GM23338 (cell line): Measurements from ENCODE around the gene DAW1. TPM values are rescaled to one million over a fixed set of nuclear protein-coding genes. Genes with fewer than 3 reads are reported as not detected.

Source experiments
- ATAC-seq: fragments of 200-7000 bp; cut with Tn5 transposase; 3 replicates; pipeline ENCODE4 v1.9.1; 2020
- DNase-seq: peaks from one replicate; pipeline ENCODE4 v3.0.0-alpha.2; 2015; ENCODE audit warnings: low spot score
- H2AFZ ChIP-seq: fragments of 200-600 bp; sonication (generic); 2 replicates; pipeline ENCODE4 v1.8.0; 2016; ENCODE audit warnings: antibody characterized with exemption, mild to moderate bottlenecking, moderate library complexity
- H3F3A ChIP-seq: fragments of 200-600 bp; sonication (generic); replicated peaks from 2 replicates; pipeline ENCODE4 v1.8.0; 2017; ENCODE audit warnings: antibody characterized with exemption, mixed run types, low read depth
- H3K27ac ChIP-seq: fragments of 200-600 bp; sonication (generic); 2 replicates; pipeline ENCODE4 v1.6.1; 2016; ENCODE audit warnings: low read depth
- H3K27me3 ChIP-seq: fragments of 200-600 bp; sonication (generic); 2 replicates; pipeline ENCODE4 v1.8.0; 2016; ENCODE audit warnings: mild to moderate bottlenecking, mixed run types, moderate library complexity; ENCODE audit not compliant: insufficient read depth
- H3K36me3 ChIP-seq: fragments of 200-600 bp; sonication (generic); 2 replicates; pipeline ENCODE4 v1.8.0; 2016; ENCODE audit warnings: mild to moderate bottlenecking; ENCODE audit not compliant: insufficient read depth
- H3K4me1 ChIP-seq: fragments of 200-600 bp; sonication (generic); 2 replicates; pipeline ENCODE4 v1.8.0; 2016; ENCODE audit warnings: mild to moderate bottlenecking, moderate library complexity; ENCODE audit not compliant: insufficient read depth
- H3K4me2 ChIP-seq: fragments of 200-600 bp; sonication (generic); 2 replicates; pipeline ENCODE4 v1.7.1; 2017; ENCODE audit warnings: mixed run types
- H3K4me3 ChIP-seq: fragments of 200-600 bp; sonication (generic); 2 replicates; pipeline ENCODE4 v1.6.1; 2016; ENCODE audit warnings: mixed run types
- H3K79me2 ChIP-seq: fragments of 200-600 bp; sonication (generic); replicated peaks from 2 replicates; pipeline ENCODE4 v1.8.0; 2017; ENCODE audit warnings: mild to moderate bottlenecking; ENCODE audit not compliant: insufficient read depth
- H3K9me2 ChIP-seq: fragments of 200-600 bp; sonication (generic); 2 replicates; pipeline ENCODE4 v1.8.0; 2017; ENCODE audit not compliant: insufficient read depth
- H4K20me1 ChIP-seq: fragments of 200-600 bp; sonication (generic); replicated peaks from 2 replicates; pipeline ENCODE4 v1.8.0; 2017; ENCODE audit warnings: mild to moderate bottlenecking; ENCODE audit not compliant: insufficient read depth
- H3K27ac Mint-ChIP-seq: 2 replicates; pipeline ENCODE4 v1.8.0; 2020; ENCODE audit warnings: inconsistent platforms, mild to moderate bottlenecking, moderate library complexity, mixed read lengths
- H3K27me3 Mint-ChIP-seq: 3 replicates; pipeline ENCODE4 v1.8.0; 2022; ENCODE audit warnings: low read depth, mild to moderate bottlenecking, moderate library complexity, mixed read lengths, inconsistent platforms; ENCODE audit not compliant: insufficient read depth, poor library complexity
- H3K36me3 Mint-ChIP-seq: 3 replicates; pipeline ENCODE4 v1.8.0; 2021; ENCODE audit warnings: low read depth, mild to moderate bottlenecking, inconsistent platforms, moderate library complexity, mixed read lengths
- H3K4me1 Mint-ChIP-seq: 3 replicates; pipeline ENCODE4 v1.8.0; 2020; ENCODE audit warnings: mild to moderate bottlenecking, inconsistent platforms, mixed read lengths
- H3K4me3 Mint-ChIP-seq: 3 replicates; pipeline ENCODE4 v1.8.0; 2021; ENCODE audit warnings: moderate library complexity, mild to moderate bottlenecking, inconsistent platforms, mixed read lengths
- H3K9me3 Mint-ChIP-seq: 3 replicates; pipeline ENCODE4 v1.8.0; 2020; ENCODE audit warnings: moderate library complexity, mild to moderate bottlenecking, inconsistent platforms, mixed read lengths
- CREB1 ChIP-seq: fragments of 250-450 bp; sonication (Bioruptor Pico); IDR thresholded peaks from 2 replicates; pipeline ENCODE4 v1.5.0; 2020; ENCODE audit warnings: low read depth, mild to moderate bottlenecking, moderate library complexity
- EZH2 ChIP-seq: fragments of 200-600 bp; sonication (generic); IDR thresholded peaks from one replicate; pipeline ENCODE4 v1.8.0; 2017; ENCODE audit warnings: antibody characterized with exemption, mild to moderate bottlenecking, low read depth; ENCODE audit not compliant: unreplicated experiment
- EZH2phosphoT487 ChIP-seq: fragments of 200-600 bp; sonication (generic); IDR thresholded peaks from one replicate; pipeline ENCODE4 v1.8.1; 2018; ENCODE audit warnings: antibody characterized with exemption; ENCODE audit not compliant: unreplicated experiment
- JUNB ChIP-seq: IDR thresholded peaks from one replicate; pipeline ENCODE4 v1.6.1; 2016; ENCODE audit warnings: antibody characterized with exemption; ENCODE audit not compliant: unreplicated experiment
- POLR2AphosphoS5 ChIP-seq: IDR thresholded peaks from 2 replicates; pipeline ENCODE4 v1.6.1; 2016; ENCODE audit warnings: antibody characterized with exemption, low read depth
- ZNF114 ChIP-seq: fragments of 250-450 bp; sonication (Bioruptor Pico); IDR thresholded peaks from 2 replicates; pipeline ENCODE4 v1.5.0; 2020; ENCODE audit warnings: mild to moderate bottlenecking, moderate library complexity
- ZNF331 ChIP-seq: fragments of 250-450 bp; sonication (Bioruptor Pico); IDR thresholded peaks from 2 replicates; pipeline ENCODE4 v1.5.0; 2020; ENCODE audit warnings: low read depth, mild to moderate bottlenecking, moderate library complexity
- polyA plus RNA-seq: library from polyadenylated mRNA; unstranded; fragments of >200 nt; fragmentation: Nextera tagmentation; extraction: Ambion mirVana; gene quantifications from 2 replicates; pipeline ENCODE4 v1.2.1, GENCODE V29; 2016
- total RNA-seq: library from RNA; depleted of rRNA; stranded (reverse); fragments of >200 nt; shearing (Covaris generic); gene quantifications from 2 replicates; pipeline ENCODE4 v1.2.3, GENCODE V29; 2014
- TF ChIP-seq, protein P1 (sequence below): fragments of 250-450 bp; sonication (Bioruptor Pico); IDR thresholded peaks from 2 replicates; pipeline ENCODE4 v1.5.0; 2020; ENCODE audit warnings: mild to moderate bottlenecking, moderate library complexity
- TF ChIP-seq, protein P2 (sequence below): IDR thresholded peaks from 2 replicates; pipeline ENCODE4 v1.6.1; 2016; ENCODE audit warnings: antibody characterized with exemption
- TF ChIP-seq, protein P3 (sequence below), 2 experiments: fragments of 200-600 bp in 1 of 2; sonication (generic) in 1 of 2; conservative IDR thresholded peaks; 2 replicates each; pipeline versions ENCODE4 v1.5.1 to v1.6.1; 2016 to 2017; ENCODE audit warnings: antibody characterized with exemption in 2 of 2, low read depth in 2 of 2, mild to moderate bottlenecking in 2 of 2, moderate library complexity in 1 of 2
- TF ChIP-seq, protein P4 (sequence below): IDR thresholded peaks from one replicate; pipeline ENCODE4 v1.6.1; 2018; ENCODE audit warnings: antibody characterized with exemption; ENCODE audit not compliant: unreplicated experiment

DAW1 gene
- total and polyA plus RNA-seq, 2 experiments from 2014 or later: 0.71 to 2.0 TPM

DNA sequence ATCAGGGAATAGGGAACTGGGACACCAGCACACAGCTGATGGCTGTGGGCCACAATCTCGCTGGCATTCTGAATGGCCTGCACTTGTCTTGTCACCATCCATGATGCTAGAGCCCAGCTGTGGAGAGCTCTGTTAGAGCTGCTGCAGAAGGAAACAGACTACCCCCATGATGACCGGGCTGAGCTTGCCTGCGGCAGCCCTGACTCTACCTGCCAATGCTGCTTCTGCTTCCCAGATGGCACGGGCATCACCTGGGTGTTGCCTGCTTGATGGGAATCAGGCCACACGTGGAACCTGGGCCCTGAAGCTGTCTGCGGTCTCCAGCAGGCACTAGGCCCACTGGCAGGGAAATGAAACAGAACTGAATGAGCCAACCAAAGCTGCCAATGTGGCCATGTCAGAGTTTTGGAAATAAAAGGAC lies 11.2 kb upstream of the DAW1 start (continued):
- TF ChIP-seq, protein P1, sequence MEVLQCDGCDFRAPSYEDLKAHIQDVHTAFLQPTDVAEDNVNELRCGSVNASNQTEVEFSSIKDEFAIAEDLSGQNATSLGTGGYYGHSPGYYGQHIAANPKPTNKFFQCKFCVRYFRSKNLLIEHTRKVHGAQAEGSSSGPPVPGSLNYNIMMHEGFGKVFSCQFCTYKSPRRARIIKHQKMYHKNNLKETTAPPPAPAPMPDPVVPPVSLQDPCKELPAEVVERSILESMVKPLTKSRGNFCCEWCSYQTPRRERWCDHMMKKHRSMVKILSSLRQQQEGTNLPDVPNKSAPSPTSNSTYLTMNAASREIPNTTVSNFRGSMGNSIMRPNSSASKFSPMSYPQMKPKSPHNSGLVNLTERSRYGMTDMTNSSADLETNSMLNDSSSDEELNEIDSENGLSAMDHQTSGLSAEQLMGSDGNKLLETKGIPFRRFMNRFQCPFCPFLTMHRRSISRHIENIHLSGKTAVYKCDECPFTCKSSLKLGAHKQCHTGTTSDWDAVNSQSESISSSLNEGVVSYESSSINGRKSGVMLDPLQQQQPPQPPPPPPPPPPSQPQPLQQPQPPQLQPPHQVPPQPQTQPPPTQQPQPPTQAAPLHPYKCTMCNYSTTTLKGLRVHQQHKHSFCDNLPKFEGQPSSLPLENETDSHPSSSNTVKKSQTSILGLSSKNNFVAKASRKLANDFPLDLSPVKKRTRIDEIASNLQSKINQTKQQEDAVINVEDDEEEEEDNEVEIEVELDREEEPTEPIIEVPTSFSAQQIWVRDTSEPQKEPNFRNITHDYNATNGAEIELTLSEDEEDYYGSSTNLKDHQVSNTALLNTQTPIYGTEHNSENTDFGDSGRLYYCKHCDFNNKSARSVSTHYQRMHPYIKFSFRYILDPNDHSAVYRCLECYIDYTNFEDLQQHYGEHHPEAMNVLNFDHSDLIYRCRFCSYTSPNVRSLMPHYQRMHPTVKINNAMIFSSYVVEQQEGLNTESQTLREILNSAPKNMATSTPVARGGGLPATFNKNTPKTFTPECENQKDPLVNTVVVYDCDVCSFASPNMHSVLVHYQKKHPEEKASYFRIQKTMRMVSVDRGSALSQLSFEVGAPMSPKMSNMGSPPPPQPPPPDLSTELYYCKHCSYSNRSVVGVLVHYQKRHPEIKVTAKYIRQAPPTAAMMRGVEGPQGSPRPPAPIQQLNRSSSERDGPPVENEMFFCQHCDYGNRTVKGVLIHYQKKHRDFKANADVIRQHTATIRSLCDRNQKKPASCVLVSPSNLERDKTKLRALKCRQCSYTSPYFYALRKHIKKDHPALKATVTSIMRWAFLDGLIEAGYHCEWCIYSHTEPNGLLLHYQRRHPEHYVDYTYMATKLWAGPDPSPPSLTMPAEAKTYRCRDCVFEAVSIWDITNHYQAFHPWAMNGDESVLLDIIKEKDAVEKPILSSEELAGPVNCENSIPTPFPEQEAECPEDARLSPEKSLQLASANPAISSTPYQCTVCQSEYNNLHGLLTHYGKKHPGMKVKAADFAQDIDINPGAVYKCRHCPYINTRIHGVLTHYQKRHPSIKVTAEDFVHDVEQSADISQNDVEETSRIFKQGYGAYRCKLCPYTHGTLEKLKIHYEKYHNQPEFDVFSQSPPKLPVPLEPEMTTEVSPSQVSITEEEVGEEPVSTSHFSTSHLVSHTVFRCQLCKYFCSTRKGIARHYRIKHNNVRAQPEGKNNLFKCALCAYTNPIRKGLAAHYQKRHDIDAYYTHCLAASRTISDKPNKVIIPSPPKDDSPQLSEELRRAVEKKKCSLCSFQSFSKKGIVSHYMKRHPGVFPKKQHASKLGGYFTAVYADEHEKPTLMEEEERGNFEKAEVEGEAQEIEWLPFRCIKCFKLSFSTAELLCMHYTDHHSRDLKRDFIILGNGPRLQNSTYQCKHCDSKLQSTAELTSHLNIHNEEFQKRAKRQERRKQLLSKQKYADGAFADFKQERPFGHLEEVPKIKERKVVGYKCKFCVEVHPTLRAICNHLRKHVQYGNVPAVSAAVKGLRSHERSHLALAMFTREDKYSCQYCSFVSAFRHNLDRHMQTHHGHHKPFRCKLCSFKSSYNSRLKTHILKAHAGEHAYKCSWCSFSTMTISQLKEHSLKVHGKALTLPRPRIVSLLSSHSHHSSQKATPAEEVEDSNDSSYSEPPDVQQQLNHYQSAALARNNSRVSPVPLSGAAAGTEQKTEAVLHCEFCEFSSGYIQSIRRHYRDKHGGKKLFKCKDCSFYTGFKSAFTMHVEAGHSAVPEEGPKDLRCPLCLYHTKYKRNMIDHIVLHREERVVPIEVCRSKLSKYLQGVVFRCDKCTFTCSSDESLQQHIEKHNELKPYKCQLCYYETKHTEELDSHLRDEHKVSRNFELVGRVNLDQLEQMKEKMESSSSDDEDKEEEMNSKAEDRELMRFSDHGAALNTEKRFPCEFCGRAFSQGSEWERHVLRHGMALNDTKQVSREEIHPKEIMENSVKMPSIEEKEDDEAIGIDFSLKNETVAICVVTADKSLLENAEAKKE (CRISPR knock-in tag): no peak
- TF ChIP-seq, protein P2, sequence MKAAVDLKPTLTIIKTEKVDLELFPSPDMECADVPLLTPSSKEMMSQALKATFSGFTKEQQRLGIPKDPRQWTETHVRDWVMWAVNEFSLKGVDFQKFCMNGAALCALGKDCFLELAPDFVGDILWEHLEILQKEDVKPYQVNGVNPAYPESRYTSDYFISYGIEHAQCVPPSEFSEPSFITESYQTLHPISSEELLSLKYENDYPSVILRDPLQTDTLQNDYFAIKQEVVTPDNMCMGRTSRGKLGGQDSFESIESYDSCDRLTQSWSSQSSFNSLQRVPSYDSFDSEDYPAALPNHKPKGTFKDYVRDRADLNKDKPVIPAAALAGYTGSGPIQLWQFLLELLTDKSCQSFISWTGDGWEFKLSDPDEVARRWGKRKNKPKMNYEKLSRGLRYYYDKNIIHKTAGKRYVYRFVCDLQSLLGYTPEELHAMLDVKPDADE: no peak
- TF ChIP-seq CREB1 (CRISPR knock-in tag) (no peak), EZH2phosphoT487 (no peak), ZNF331 (no peak), ZNF114 (no peak)
- TF ChIP-seq, protein P3, sequence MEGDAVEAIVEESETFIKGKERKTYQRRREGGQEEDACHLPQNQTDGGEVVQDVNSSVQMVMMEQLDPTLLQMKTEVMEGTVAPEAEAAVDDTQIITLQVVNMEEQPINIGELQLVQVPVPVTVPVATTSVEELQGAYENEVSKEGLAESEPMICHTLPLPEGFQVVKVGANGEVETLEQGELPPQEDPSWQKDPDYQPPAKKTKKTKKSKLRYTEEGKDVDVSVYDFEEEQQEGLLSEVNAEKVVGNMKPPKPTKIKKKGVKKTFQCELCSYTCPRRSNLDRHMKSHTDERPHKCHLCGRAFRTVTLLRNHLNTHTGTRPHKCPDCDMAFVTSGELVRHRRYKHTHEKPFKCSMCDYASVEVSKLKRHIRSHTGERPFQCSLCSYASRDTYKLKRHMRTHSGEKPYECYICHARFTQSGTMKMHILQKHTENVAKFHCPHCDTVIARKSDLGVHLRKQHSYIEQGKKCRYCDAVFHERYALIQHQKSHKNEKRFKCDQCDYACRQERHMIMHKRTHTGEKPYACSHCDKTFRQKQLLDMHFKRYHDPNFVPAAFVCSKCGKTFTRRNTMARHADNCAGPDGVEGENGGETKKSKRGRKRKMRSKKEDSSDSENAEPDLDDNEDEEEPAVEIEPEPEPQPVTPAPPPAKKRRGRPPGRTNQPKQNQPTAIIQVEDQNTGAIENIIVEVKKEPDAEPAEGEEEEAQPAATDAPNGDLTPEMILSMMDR (conservative IDR thresholded peaks at IDR 0.05; ENCODE audit: low read depth in 2 of 2): no peak

DNA sequence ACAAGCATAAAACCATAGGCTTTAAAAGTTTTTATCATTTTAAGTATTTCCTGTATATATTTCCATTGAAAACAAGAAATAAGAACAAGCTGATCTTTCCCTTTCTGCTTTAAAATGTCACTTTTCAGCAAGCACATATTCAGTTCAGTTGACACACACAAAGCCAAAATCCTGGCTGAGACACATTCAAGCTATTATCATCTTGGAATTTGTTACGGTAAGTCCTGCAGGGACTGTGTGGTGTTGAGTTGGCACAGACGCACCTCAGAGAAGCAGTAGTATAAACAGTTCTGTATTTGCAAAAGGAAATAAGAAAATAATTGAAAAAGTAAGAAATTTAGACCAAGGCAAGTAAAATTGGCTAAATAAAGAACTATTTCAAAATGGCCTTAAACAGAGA lies 10.4 kb upstream of the DAW1 start:
- H3K4me1 Mint-ChIP-seq: peaks cover 18% of the 10 kb centered on the region
- no peaks in the 10 kb centered on the region for H4K20me1 ChIP-seq
- peaks cover 4% of the 10 kb centered on the region for H3K27me3 Mint-ChIP-seq
- no peaks in the 10 kb centered on the region for H3K36me3 Mint-ChIP-seq
- H3K36me3 ChIP-seq: no peaks in the 10 kb centered on the region
- no peak overlapping the region for H3K4me3 Mint-ChIP-seq
- H3F3A ChIP-seq: no peaks in the 10 kb centered on the region
- H3K4me2 ChIP-seq: no peak overlapping the region
- H3K27ac ChIP-seq: no peak overlapping the region
- no peak overlapping the region for H3K4me3 ChIP-seq
- no peaks in the 10 kb centered on the region for H3K9me2 ChIP-seq
- peaks cover 18% of the 10 kb centered on the region for H3K4me1 ChIP-seq
- ATAC-seq (no peak), DNase-seq (no peak)
- no peaks in the 10 kb centered on the region for H3K27me3 ChIP-seq
- H3K9me3 Mint-ChIP-seq: no peaks in the 10 kb centered on the region
- no peak overlapping the region for H3K27ac Mint-ChIP-seq
- no peaks in the 10 kb centered on the region for H3K79me2 ChIP-seq
- no peak overlapping the region for H2AFZ ChIP-seq
- TF ChIP-seq JUNB: no peak
- TF ChIP-seq, protein P4, sequence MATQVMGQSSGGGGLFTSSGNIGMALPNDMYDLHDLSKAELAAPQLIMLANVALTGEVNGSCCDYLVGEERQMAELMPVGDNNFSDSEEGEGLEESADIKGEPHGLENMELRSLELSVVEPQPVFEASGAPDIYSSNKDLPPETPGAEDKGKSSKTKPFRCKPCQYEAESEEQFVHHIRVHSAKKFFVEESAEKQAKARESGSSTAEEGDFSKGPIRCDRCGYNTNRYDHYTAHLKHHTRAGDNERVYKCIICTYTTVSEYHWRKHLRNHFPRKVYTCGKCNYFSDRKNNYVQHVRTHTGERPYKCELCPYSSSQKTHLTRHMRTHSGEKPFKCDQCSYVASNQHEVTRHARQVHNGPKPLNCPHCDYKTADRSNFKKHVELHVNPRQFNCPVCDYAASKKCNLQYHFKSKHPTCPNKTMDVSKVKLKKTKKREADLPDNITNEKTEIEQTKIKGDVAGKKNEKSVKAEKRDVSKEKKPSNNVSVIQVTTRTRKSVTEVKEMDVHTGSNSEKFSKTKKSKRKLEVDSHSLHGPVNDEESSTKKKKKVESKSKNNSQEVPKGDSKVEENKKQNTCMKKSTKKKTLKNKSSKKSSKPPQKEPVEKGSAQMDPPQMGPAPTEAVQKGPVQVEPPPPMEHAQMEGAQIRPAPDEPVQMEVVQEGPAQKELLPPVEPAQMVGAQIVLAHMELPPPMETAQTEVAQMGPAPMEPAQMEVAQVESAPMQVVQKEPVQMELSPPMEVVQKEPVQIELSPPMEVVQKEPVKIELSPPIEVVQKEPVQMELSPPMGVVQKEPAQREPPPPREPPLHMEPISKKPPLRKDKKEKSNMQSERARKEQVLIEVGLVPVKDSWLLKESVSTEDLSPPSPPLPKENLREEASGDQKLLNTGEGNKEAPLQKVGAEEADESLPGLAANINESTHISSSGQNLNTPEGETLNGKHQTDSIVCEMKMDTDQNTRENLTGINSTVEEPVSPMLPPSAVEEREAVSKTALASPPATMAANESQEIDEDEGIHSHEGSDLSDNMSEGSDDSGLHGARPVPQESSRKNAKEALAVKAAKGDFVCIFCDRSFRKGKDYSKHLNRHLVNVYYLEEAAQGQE: no peak
- no peak for TF ChIP-seq POLR2AphosphoS5
- TF ChIP-seq, protein P3 (conservative IDR thresholded peaks at IDR 0.05; ENCODE audit: low read depth in 2 of 2): no peak
- no peak for TF ChIP-seq EZH2
- TF ChIP-seq ZNF331: no peak
